Endodermal cell (in vitro differentiated cells): ENCODE data around the gene INTS1. TPM values are rescaled to one million over a fixed set of nuclear protein-coding genes. Genes with fewer than 3 reads are reported as not detected.

Experiments
- DNase-seq: peaks from one replicate; pipeline ENCODE4 v3.0.0-alpha.2; 2017
- H3K27ac ChIP-seq: 2 replicates; pipeline ENCODE4 v1.5.1; 2013; ENCODE audit warnings: mild to moderate bottlenecking, low read depth, low read length, moderate library complexity
- H3K27me3 ChIP-seq: 2 replicates; pipeline ENCODE4 v1.6.1; 2013; ENCODE audit warnings: mild to moderate bottlenecking, low read length, moderate library complexity; ENCODE audit not compliant: insufficient read depth, control insufficient read depth, poor library complexity, severe bottlenecking
- H3K36me3 ChIP-seq: 2 replicates; pipeline ENCODE4 v1.7.0; 2013; ENCODE audit warnings: mild to moderate bottlenecking, low read length, moderate library complexity; ENCODE audit not compliant: control insufficient read depth, insufficient read depth
- H3K4me1 ChIP-seq: one replicate; pipeline ENCODE4 v1.7.0; 2013; ENCODE audit warnings: low read length; ENCODE audit not compliant: control insufficient read depth, insufficient read depth
- H3K4me3 ChIP-seq: 2 replicates; pipeline ENCODE4 v1.5.1; 2013; ENCODE audit warnings: mild to moderate bottlenecking, low read length, moderate library complexity
- H3K9ac ChIP-seq: 2 replicates; pipeline ENCODE4 v1.6.1; 2013; ENCODE audit warnings: mild to moderate bottlenecking, low read length, moderate library complexity; ENCODE audit not compliant: poor library complexity, severe bottlenecking; ENCODE audit errors: extremely low read depth
- H3K9me3 ChIP-seq: 2 replicates; pipeline ENCODE4 v1.6.1; 2013; ENCODE audit warnings: mild to moderate bottlenecking, low read length, moderate library complexity; ENCODE audit not compliant: control insufficient read depth
- H3K27ac Mint-ChIP-seq: 2 replicates; pipeline ENCODE4 v1.8.0; 2020; ENCODE audit warnings: mixed read lengths
- H3K27me3 Mint-ChIP-seq: 2 replicates; pipeline ENCODE4 v1.8.0; 2021; ENCODE audit warnings: mild to moderate bottlenecking, mixed read lengths; ENCODE audit not compliant: insufficient read depth
- H3K36me3 Mint-ChIP-seq: 2 replicates; pipeline ENCODE4 v1.8.0; 2020; ENCODE audit warnings: low read depth, mixed read lengths
- H3K4me1 Mint-ChIP-seq: 2 replicates; pipeline ENCODE4 v1.8.0; 2020; ENCODE audit warnings: mixed read lengths
- H3K4me3 Mint-ChIP-seq: 2 replicates; pipeline ENCODE4 v1.8.0; 2020; ENCODE audit warnings: mild to moderate bottlenecking, moderate library complexity, mixed read lengths
- H3K9me3 Mint-ChIP-seq: 2 replicates; pipeline ENCODE4 v1.8.0; 2020; ENCODE audit warnings: mild to moderate bottlenecking, mixed read lengths
- CTCF ChIP-seq: fragments of 200-600 bp; sonication (generic); conservative IDR thresholded peaks from 2 replicates; pipeline ENCODE4 v1.5.0; 2021; ENCODE audit warnings: antibody characterized with exemption, mild to moderate bottlenecking
- WGBS, 2 experiments: methylation state at CpG; one replicate each; pipeline versions ENCODE4 v1.1.5 to v1.1.7; 2013; ENCODE audit warnings: missing lambda C conversion rate in 2 of 2, mixed read lengths in 1 of 2; ENCODE audit not compliant: insufficient coverage in 1 of 2, insufficient read length in 1 of 2; 5-methylcytosine and 5-hydroxymethylcytosine counted together
- total RNA-seq, 2 donors: library from RNA; stranded (reverse); fragmentation: NEBNext Ultra II Directional in 1 of 2; extraction: Animal tissue kit (Norgen Biotek cat#: 25700) in 1 of 2; gene quantifications; 2 replicates in 1 of 2; 3 replicates in 1 of 2; pipeline ENCODE4 v1.2.1, GENCODE V29; 2021

INTS1 gene
- total RNA-seq, 2 donors from 2014 or later: 145 to 178 TPM

DNA sequence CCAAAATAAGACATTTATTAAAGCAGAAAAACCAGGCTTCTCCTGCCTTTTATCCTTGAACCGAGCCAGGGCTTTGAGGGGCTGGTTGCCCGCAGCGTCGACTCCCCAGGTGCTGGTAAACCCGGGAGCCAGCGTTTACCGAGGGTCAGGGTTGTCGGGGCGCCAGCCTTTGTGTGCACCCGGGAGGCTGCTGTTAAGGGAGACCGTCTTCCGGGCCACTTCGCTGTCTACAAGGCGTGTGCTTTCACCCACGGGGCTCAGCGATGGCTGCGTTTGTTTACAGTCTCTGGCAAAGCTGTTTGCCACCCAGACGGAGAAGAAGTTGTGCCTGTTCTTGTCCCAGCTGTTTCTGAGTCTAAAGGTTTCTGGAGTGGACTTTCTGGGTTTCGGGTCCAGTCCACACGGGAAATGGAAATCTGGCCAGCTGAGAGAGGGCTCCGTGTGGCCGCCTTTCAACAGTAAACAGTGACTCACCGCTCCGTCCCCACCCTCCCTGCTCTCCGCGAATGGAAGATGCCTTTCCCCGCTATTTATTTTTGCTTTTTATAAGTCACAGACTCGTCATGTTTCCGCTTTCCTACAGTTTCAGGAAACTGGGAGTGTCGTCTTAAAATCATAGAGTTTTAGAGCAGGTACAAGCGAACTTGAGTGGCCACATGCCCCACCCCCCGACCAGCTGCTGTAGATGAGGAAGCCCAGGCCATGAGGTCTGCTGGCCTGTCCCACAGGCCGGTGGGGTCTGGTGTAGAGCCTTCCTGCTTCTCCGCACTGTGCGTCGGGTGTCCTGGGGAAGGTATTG is 28.5 kb upstream of the INTS1 start:
- Histone ChIP-seq H3K9ac (no peak overlapping the region), H3K4me3 (no peak overlapping the region), H3K4me1 (peaks cover 10% of the 10 kb centered on the region), H3K27ac (no peak overlapping the region), H3K9me3 (no peaks in the 10 kb centered on the region), H3K36me3 (no peaks in the 10 kb centered on the region), H3K27me3 (no peaks in the 10 kb centered on the region)
- WGBS, 2 experiments: 58 to 71% methylated on average over 31 to 36 of the region's 36 CpGs
- peak; percentile 71 for DNase-seq
- no peaks in the 10 kb centered on the region for H3K9me3 Mint-ChIP-seq
- peak overlapping the region; percentile 71 for H3K4me3 Mint-ChIP-seq
- H3K36me3 Mint-ChIP-seq: no peaks in the 10 kb centered on the region
- peak overlapping the region; percentile 46 for H3K27ac Mint-ChIP-seq
- TF ChIP-seq CTCF: no peak
- no peaks in the 10 kb centered on the region for H3K27me3 Mint-ChIP-seq
- peaks cover 19% of the 10 kb centered on the region for H3K4me1 Mint-ChIP-seq

DNA sequence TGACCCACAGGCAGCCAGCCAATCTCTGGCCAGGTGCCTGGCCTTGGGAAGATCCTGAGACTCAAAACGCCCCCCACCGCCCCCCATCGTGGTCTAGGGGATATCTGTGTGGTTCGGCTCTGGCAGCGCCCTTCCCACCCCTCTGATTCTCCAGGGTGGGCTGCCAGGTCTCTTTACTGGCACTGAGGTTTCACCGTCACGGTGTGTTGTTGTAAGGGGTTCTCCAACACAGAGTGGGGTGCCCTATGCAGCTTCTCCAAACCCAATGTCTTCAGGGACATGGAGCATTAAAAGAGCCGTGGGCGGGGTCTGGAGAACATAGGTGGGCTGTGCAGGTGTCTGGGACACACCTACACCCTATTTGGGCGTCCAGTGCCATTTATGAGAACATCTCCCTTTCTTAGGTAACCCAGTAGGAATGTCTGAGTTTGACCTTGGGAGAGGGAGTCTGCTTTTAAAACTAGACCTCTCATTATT is 27.8 kb upstream of the INTS1 start:
- H3K27ac Mint-ChIP-seq: no peak overlapping the region
- TF ChIP-seq CTCF: no peak
- Histone ChIP-seq H3K27me3 (no peaks in the 10 kb centered on the region), H3K4me1 (peaks cover 3% of the 10 kb centered on the region), H3K27ac (no peak overlapping the region), H3K36me3 (no peaks in the 10 kb centered on the region), H3K9ac (no peak overlapping the region), H3K4me3 (no peak overlapping the region), H3K9me3 (no peaks in the 10 kb centered on the region)
- H3K36me3 Mint-ChIP-seq: no peaks in the 10 kb centered on the region
- H3K4me1 Mint-ChIP-seq: peaks cover 19% of the 10 kb centered on the region
- 79 to 94% methylated on average over 3 to 10 of the region's 10 CpGs for WGBS, 2 experiments
- peak overlapping the region; percentile 71 for H3K4me3 Mint-ChIP-seq
- H3K9me3 Mint-ChIP-seq: no peaks in the 10 kb centered on the region
- no peaks in the 10 kb centered on the region for H3K27me3 Mint-ChIP-seq
- no peak for DNase-seq

DNA sequence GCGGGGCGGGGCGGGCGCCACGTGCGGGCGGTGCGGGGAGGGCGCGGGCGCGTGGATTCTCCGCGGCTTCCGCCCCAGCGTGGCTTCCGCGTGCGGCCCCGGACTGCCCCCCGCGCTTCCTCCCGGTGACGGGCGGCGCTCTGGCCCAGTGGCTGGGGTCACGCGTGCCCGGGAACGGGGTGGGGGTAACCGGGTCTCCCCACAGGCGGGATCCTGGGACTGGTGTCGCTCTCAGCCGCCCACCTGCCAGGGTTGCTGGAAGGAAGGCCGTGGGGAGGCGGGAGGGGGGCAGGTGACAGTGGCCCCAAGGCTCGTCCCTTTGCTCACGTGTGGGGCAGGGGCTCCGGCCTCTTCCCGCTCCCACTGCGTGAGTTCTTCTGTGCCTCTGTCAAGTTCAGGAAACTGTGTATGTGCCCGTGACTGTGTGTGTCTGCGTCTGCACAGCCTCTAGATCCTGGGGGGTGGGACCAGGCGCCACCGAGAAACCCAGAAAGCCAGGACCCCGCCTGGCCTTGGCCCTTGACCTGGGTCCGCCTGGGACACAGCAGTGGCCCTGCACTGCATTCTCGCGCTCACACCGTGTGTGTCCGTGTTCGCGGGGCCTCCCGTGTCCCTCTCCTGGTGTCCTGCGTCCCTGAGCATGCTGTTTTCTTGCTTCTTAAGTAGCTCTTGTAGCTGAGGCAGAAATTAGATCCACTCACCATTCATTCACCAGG is 27.2 kb upstream of the INTS1 start:
- Histone ChIP-seq H3K4me1 (no peaks in the 10 kb centered on the region), H3K36me3 (no peaks in the 10 kb centered on the region), H3K9me3 (no peaks in the 10 kb centered on the region), H3K27me3 (peaks cover 3% of the 10 kb centered on the region), H3K4me3 (peak overlapping the region; percentile 66), H3K27ac (no peak overlapping the region), H3K9ac (no peak overlapping the region)
- WGBS, 2 experiments: 35 to 36% methylated on average over 40 to 55 of the region's 55 CpGs
- no peak for DNase-seq
- Mint-ChIP-seq H3K27me3 (peaks cover 6% of the 10 kb centered on the region), H3K27ac (peak overlapping the region; percentile 68), H3K36me3 (no peaks in the 10 kb centered on the region), H3K4me3 (peak overlapping the region; percentile 71), H3K9me3 (no peaks in the 10 kb centered on the region), H3K4me1 (peaks cover 16% of the 10 kb centered on the region)
- no peak for TF ChIP-seq CTCF
